Gastrocnemius medialis (tissue), 4 donors: Measurements from ENCODE around the gene MAD1L1. TPM values are rescaled to one million over a fixed set of nuclear protein-coding genes. Genes with fewer than 3 reads are reported as not detected.

ENCODE experiments used
- ATAC-seq, 2 donors: fragments of 150-250 bp; one replicate each; pipeline ENCODE4 v1.9.1; 2016
- DNase-seq, 2 donors: peaks; one replicate each; pipeline ENCODE4 v3.0.0-alpha.2; 2019
- H3K27ac ChIP-seq, 4 donors: fragments of 200-600 bp; sonication (generic); 1 replicate in 1 of 4; 2 replicates in 3 of 4; pipeline ENCODE4 v1.5.1; 2016 to 2018; ENCODE audit warnings: mild to moderate bottlenecking in 2 of 4, moderate library complexity in 1 of 4
- H3K27me3 ChIP-seq, 3 donors: fragments of 200-600 bp; sonication (generic) in 2 of 3; 1 replicate in 1 of 3; 2 replicates in 2 of 3; pipeline versions ENCODE4 v1.5.1 to v1.6.0; 2016 to 2019; ENCODE audit warnings: mild to moderate bottlenecking in 1 of 3, moderate library complexity in 1 of 3
- H3K36me3 ChIP-seq, 2 donors: fragments of 200-600 bp; sonication (generic) in 1 of 2; one replicate each; pipeline ENCODE4 v1.5.1; 2017 to 2018
- H3K4me1 ChIP-seq, 2 donors: fragments of 200-600 bp; sonication (generic) in 1 of 2; one replicate each; pipeline ENCODE4 v1.5.1; 2016 to 2017; ENCODE audit warnings: mild to moderate bottlenecking in 2 of 2
- H3K4me3 ChIP-seq, 4 donors: fragments of 200-600 bp; sonication (generic) in 3 of 4; 1 replicate in 1 of 4; 2 replicates in 3 of 4; pipeline ENCODE4 v1.5.1; 2016 to 2019; ENCODE audit warnings: mild to moderate bottlenecking in 2 of 4
- H3K9me3 ChIP-seq, 3 donors: fragments of 200-600 bp; sonication (generic) in 2 of 3; 1 replicate in 1 of 3; 2 replicates in 2 of 3; pipeline ENCODE4 v1.5.1; 2016 to 2019
- POLR2A ChIP-seq, 2 donors: fragments of 450-650 bp; IDR thresholded peaks; one replicate each; pipeline ENCODE4 v1.6.1; 2017; ENCODE audit warnings: antibody characterized with exemption in 2 of 2, mild to moderate bottlenecking in 2 of 2, moderate library complexity in 2 of 2
- in situ Hi-C, 4 donors: fragments of 200-750 bp; cut with MboI; loops; one replicate each; pipeline versions ENCODE4 v1.15.0 to v1.8.0; 2017; ENCODE audit warnings: low sequenced_read_pairs in 4 of 4
- intact Hi-C: fragments of 100-400 bp; cut with DNase I; formaldehyde crosslinking; loops from one replicate; pipeline ENCODE4 v1.15.1; 2023; ENCODE audit warnings: low total_unique reads
- total RNA-seq, 4 donors: library from RNA; depleted of rRNA; stranded (reverse); fragments of >200 nt; gene quantifications; one replicate each; pipeline versions ENCODE4 v1.1.0 to v1.2.3, GENCODE V29; 2016
- TF ChIP-seq, protein P1 (sequence below), 5 experiments: fragments of 450-650 bp in 3 of 5; fragments of 200-600 bp in 2 of 5; sonication (generic) in 2 of 5; IDR thresholded peaks in 4 of 5; conservative IDR thresholded peaks in 1 of 5; 1 replicate in 4 of 5; 2 replicates in 1 of 5; pipeline ENCODE4 v1.5.1; 2016 to 2019; ENCODE audit warnings: antibody characterized with exemption in 5 of 5, mild to moderate bottlenecking in 3 of 5, moderate library complexity in 3 of 5

MAD1L1 gene
- total RNA-seq, 4 donors from 2014 or later, result 19.7 to 32.4 (median 22.7) TPM

DNA sequence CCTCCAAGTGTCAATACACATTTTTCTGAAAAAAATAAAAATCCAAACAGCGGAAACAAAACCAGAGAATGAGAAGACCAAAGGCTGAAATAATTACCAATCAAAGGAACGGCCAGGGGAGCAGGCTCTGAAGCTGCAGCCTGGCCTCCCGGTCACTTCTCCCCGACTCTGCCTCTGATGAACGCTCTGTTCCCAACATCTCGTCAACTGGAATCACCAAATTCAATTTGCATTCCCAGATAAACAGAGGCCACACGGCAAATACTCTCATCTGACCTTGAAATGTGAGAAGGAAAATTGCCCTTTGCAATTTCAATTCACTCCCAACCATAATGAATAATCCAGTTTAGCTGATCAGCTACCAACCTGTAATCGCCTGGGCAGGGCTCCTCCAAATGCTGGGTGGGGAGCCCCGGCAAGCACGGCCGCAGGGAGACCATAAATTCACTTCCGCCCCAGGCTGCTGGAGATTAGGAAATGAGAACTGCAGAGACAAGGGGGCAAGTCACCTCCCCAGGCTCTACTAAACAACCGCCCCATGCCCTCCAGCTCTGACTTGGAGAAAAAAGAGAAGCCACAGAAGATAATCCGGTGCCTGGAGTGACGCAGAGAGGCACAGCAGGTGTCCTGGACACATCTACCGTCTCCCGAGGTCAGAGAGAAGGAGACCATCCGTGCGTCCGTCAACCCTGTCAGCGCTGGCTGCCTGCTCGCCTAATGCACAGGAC is 153.2 kb downstream of the MAD1L1 start:
- intact Hi-C loops (no loop called here), in situ Hi-C loops (no loop called here)
- DNase-seq (no peak), ATAC-seq (no peak)
- no peak overlapping the region for H3K27ac ChIP-seq
- no peaks in the 10 kb centered on the region for H3K9me3 ChIP-seq
- H3K27me3 ChIP-seq, result no peaks in the 10 kb centered on the region
- no peak for TF ChIP-seq POLR2A (IDR thresholded peaks at IDR 0.05)
- TF ChIP-seq, protein P1, sequence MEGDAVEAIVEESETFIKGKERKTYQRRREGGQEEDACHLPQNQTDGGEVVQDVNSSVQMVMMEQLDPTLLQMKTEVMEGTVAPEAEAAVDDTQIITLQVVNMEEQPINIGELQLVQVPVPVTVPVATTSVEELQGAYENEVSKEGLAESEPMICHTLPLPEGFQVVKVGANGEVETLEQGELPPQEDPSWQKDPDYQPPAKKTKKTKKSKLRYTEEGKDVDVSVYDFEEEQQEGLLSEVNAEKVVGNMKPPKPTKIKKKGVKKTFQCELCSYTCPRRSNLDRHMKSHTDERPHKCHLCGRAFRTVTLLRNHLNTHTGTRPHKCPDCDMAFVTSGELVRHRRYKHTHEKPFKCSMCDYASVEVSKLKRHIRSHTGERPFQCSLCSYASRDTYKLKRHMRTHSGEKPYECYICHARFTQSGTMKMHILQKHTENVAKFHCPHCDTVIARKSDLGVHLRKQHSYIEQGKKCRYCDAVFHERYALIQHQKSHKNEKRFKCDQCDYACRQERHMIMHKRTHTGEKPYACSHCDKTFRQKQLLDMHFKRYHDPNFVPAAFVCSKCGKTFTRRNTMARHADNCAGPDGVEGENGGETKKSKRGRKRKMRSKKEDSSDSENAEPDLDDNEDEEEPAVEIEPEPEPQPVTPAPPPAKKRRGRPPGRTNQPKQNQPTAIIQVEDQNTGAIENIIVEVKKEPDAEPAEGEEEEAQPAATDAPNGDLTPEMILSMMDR (IDR thresholded peaks at IDR 0.05 in 4 of 5, conservative IDR thresholded peaks at IDR 0.05 in 1 of 5), result no peak
- no peaks in the 10 kb centered on the region for H3K36me3 ChIP-seq
- H3K4me3 ChIP-seq, result no peak overlapping the region
- peaks cover 6 to 8% of the 10 kb centered on the region in 2 donors for H3K4me1 ChIP-seq

DNA sequence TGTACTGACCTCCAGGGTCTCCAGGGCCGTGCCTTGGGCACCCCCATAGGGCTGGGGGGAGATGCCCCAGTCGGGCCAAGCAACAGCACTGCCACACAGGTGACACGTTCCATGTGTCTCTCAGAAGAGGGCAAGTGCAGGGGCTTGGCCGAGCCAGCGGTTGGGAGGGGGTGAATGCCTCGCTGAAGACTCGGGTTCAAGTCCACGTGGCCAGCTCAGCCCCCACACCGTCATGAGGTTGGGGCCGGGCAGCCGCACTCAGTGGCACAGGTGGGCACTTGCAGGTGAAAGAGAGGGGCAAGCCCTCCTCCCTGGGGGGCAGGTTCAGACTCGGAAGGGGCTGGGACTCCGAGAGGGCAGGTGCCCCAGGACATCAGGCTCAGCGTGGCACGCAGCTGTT is 153.8 kb downstream of the MAD1L1 start:
- H3K27ac ChIP-seq, result no peak overlapping the region
- no peak for DNase-seq
- H3K27me3 ChIP-seq, result no peaks in the 10 kb centered on the region
- no peak for ATAC-seq
- no peak overlapping the region for H3K4me3 ChIP-seq
- in situ Hi-C loops, result no loop called here
- no peaks in the 10 kb centered on the region for H3K9me3 ChIP-seq
- H3K36me3 ChIP-seq, result no peaks in the 10 kb centered on the region
- peaks cover 8 to 9% of the 10 kb centered on the region in 2 donors for H3K4me1 ChIP-seq
- intact Hi-C loops, result no loop called here
- no peak for TF ChIP-seq POLR2A (IDR thresholded peaks at IDR 0.05)
- TF ChIP-seq, protein P1 (IDR thresholded peaks at IDR 0.05 in 4 of 5, conservative IDR thresholded peaks at IDR 0.05 in 1 of 5), result no peak

DNA sequence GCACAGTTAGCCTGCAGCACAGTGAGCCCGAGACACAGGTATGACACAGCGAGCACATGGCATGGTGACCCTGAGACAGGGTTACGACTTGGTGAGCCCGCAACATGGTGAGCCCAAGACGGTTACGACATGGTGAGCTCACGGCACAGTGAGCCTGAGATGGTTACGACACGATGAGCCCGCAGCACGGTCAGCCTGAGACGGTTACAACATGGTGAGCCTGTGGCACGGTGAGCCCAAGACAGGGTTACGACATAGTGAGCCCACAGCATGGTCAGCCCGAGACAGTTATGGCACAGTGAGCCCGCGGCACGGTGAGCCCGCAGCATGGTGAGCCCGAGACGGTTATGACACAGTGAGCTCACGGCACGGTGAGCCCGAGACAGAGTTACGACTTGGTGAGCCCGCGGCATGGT is 156.1 kb downstream of the MAD1L1 start:
- no peak for ATAC-seq
- Histone ChIP-seq H3K36me3 (no peaks in the 10 kb centered on the region), H3K4me1 (peaks cover 8 to 9% of the 10 kb centered on the region in 2 donors), H3K27ac (no peak overlapping the region), H3K27me3 (no peaks in the 10 kb centered on the region), H3K4me3 (no peak overlapping the region), H3K9me3 (no peaks in the 10 kb centered on the region)
- TF ChIP-seq, protein P1 (IDR thresholded peaks at IDR 0.05 in 4 of 5, conservative IDR thresholded peaks at IDR 0.05 in 1 of 5), result no peak
- TF ChIP-seq POLR2A (IDR thresholded peaks at IDR 0.05), result no peak
- DNase-seq, result no peak
- in situ Hi-C loops, result no loop called here
- intact Hi-C loops, result no loop called here

DNA sequence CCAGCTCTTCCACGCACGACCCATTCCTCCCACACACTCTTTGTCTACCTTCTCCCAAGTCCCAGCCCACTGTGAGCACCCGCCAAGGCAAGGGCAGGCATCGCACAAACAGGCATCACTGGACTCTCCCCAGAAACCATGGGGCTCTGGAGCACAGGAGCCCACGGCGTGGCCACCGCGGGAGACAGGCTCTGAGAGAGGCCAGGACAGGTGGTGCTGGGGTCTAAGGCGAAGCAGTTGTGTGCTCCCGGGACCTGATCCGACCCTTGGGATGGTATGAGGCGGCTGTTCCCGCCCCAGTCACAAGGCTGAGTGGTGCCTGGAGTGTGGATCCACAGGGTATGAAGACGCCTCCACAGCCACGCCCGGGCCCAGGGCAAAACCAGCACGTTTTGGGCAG is 156.9 kb downstream of the MAD1L1 start:
- TF ChIP-seq, protein P1 (IDR thresholded peaks at IDR 0.05 in 4 of 5, conservative IDR thresholded peaks at IDR 0.05 in 1 of 5), result no peak
- H3K4me1 ChIP-seq, result peaks cover 8 to 9% of the 10 kb centered on the region in 2 donors
- in situ Hi-C loops, result no loop called here
- no peak overlapping the region for H3K27ac ChIP-seq
- no peaks in the 10 kb centered on the region for H3K36me3 ChIP-seq
- no peaks in the 10 kb centered on the region for H3K27me3 ChIP-seq
- intact Hi-C loops, result no loop called here
- DNase-seq (no peak), ATAC-seq (no peak)
- H3K4me3 ChIP-seq, result no peak overlapping the region
- H3K9me3 ChIP-seq, result no peaks in the 10 kb centered on the region

DNA sequence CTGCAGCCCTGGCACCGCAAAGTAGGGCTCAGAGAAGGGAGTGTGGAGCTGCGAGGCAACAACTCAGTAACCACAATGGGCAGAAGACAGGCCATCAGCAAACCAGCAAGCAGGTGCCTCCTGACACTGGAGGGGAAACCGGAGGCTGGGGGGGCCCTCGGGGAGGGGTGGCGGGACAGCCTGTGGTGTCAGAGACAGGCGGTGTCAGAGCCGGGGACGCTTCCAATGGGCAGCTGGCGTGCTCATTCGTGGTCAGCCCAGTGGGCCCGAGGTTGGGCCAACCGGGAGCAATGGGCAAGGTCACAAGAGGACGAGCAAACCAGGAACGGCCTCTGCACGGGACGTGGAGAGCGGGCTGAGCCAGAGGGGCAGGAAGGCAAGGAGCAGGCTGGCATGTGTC is 158.1 kb downstream of the MAD1L1 start:
- peak in 1 of 2 donors; percentile 33 for ATAC-seq
- DNase-seq, result no peak

More for the DNA sequence above, 158.1 kb downstream of the MAD1L1 start:
- intact Hi-C loops (no loop called here), in situ Hi-C loops (no loop called here)
- H3K36me3 ChIP-seq, result no peaks in the 10 kb centered on the region
- H3K27me3 ChIP-seq, result no peaks in the 10 kb centered on the region
- peaks cover 4 to 9% of the 10 kb centered on the region in 2 donors for H3K4me1 ChIP-seq
- H3K9me3 ChIP-seq, result no peaks in the 10 kb centered on the region
- H3K4me3 ChIP-seq, result no peak overlapping the region
- no peak overlapping the region for H3K27ac ChIP-seq
- TF ChIP-seq POLR2A (IDR thresholded peaks at IDR 0.05), result no peak
